ENCODE measurements around the gene NEK2.

GRCh38 chr1:211614615-211615014 is 60.8 kb downstream of the NEK2 start:
- TF ChIP-seq CTCF (IDR thresholded peaks at IDR 0.05) (no peak), POLR2A (IDR thresholded peaks at IDR 0.05) (no peak)
